Breast epithelium (tissue), 3 donors: Measurements from ENCODE around the gene FCN3.

ENCODE experiments used
- POLR2A ChIP-seq: fragments of 450-650 bp; IDR thresholded peaks from one replicate; pipeline ENCODE4 v1.6.1; 2016; ENCODE audit warnings: antibody characterized with exemption, mild to moderate bottlenecking, moderate library complexity
- POLR2AphosphoS5 ChIP-seq, 3 donors: sonication (generic); formaldehyde crosslinking; IDR thresholded peaks; one replicate each; pipeline ENCODE4 v1.6.1; 2017; ENCODE audit warnings: antibody characterized with exemption in 3 of 3
- TF ChIP-seq, protein P1 (sequence below), 3 donors: fragments of 450-650 bp; IDR thresholded peaks; one replicate each; pipeline ENCODE4 v1.5.1; 2016 to 2017; ENCODE audit warnings: antibody characterized with exemption in 3 of 3, mild to moderate bottlenecking in 3 of 3, moderate library complexity in 3 of 3

DNA sequence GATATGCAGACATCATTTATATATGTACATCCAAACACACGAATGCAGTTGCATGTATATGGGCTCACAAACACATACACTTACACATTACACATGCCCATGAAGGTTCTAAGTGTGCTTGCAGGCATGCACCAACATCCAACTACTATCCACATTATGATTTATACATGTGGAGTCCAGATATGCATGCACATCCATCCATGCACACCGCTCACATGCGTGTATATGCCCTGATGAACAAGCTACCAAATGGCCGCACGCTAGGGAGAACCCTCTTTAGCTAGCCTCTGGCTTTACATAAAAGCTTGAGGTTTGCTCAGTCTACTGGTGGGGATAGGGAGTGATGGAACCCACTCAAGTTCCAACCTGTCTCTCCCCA lies 26.3 kb upstream of the FCN3 start:
- TF ChIP-seq POLR2A (no peak), POLR2AphosphoS5 (IDR thresholded peaks at IDR 0.05) (no peak)
- TF ChIP-seq, protein P1, sequence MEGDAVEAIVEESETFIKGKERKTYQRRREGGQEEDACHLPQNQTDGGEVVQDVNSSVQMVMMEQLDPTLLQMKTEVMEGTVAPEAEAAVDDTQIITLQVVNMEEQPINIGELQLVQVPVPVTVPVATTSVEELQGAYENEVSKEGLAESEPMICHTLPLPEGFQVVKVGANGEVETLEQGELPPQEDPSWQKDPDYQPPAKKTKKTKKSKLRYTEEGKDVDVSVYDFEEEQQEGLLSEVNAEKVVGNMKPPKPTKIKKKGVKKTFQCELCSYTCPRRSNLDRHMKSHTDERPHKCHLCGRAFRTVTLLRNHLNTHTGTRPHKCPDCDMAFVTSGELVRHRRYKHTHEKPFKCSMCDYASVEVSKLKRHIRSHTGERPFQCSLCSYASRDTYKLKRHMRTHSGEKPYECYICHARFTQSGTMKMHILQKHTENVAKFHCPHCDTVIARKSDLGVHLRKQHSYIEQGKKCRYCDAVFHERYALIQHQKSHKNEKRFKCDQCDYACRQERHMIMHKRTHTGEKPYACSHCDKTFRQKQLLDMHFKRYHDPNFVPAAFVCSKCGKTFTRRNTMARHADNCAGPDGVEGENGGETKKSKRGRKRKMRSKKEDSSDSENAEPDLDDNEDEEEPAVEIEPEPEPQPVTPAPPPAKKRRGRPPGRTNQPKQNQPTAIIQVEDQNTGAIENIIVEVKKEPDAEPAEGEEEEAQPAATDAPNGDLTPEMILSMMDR (IDR thresholded peaks at IDR 0.05) = no peak
